ENCODE measurements around the gene STX19.
A peak's percentile ranks its signal among the peaks of the same experiment; 100 is the strongest.
"Not testable (repeated sequence)": the region's sequence is repeated elsewhere in the genome, so short reads cannot be mapped to it uniquely, and the experiment has no call there.

STX19 gene

DNA sequence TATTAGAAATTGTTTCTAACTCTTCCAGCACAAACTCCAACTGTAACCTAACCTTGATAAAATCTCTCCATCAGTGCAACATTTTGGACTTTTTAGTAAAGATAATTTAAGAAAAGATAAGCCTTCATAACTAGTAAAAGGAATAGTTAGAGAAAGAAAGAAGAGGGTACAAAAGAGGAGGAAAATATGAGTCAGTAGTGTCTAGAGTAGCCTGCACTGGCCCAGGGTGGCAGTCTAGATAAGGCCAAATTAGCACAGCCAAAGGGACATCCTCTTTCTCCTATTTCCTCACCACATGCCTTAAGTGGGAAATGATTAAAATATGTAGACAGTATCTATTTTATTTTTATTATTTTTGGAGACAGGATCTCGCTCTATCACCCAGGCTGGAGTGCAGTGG is 58.4 kb downstream of the STX19 start:
- DNase-seq: peak; percentile 82

DNA sequence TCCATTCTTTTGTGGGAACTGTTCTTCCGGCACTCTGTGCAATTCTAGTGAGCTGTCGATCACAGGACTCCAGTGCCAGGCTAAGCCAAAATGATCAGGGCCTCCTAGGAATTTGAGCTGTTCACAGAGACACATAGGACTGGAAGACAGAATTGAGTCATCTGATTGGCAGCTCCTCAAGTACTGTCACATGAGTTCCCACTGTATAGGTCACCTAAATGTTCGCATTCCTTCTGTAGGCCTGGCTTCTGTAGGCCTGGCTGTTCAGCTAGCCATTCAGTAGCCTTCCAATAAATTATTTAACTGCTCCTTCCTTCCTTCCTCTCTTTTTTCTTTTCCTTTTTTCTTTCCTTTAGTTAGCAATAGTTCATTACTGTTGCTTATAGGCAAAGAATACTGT is 59.0 kb downstream of the STX19 start:
- DNase-seq: peak; percentile 35

DNA sequence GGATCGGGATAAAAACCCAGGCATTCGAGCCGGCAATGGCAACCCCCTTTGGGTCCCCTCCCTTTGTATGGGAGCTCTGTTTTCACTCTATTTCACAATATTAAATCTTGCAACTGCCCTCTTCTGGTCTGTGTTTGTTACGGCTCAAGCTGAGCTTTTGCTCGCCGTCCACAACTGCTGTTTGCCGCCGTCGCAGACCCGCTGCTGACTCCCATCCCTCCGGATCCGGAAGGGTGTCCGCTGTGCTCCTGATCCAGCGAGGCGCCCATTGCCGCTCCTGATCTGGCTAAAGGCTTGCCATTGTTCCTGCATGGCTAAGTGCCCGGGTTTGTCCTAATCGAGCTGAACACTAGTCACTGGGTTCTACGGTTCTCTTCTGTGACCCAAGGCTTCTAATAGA is 63.3 kb downstream of the STX19 start:
- DNase-seq: not testable (repeated sequence)

Measured in hematopoietic multipotent progenitor cell treated with erythropoietin and hydrocortisone succinate and interleukin-3 and kit ligand, for 6 days (in vitro differentiated cells).